Kidney (tissue), 14 donors: ENCODE results near the gene APMAP. TPM values are rescaled to one million over a fixed set of nuclear protein-coding genes. Genes with fewer than 3 reads are reported as not detected.

Experiments used
- DNase-seq, 5 donors: peaks; one replicate each; pipeline ENCODE4 v3.0.0-alpha.2; 2013 to 2020
- FAIRE-seq: peaks from 2 replicates; lab custom pipeline; 2012; peaks lifted over from hg19 to GRCh38; lab: Jason Lieb, UNC
- H3K27ac ChIP-seq, 2 donors: one replicate each; pipeline ENCODE4 v1.7.0; 2013; ENCODE audit warnings: low read depth in 2 of 2, low read length in 2 of 2, inconsistent platforms in 1 of 2
- H3K27me3 ChIP-seq: one replicate; pipeline ENCODE4 v1.7.1; 2013; ENCODE audit warnings: low read length, inconsistent platforms; ENCODE audit not compliant: control insufficient read depth, insufficient read depth
- H3K36me3 ChIP-seq, 3 donors: one replicate each; pipeline versions ENCODE4 v1.7.0 to v1.7.1; 2013; ENCODE audit warnings: low read length in 3 of 3, control low read depth in 1 of 3, inconsistent platforms in 1 of 3; ENCODE audit not compliant: insufficient read depth in 3 of 3, control insufficient read depth in 2 of 3
- H3K4me1 ChIP-seq, 3 donors: one replicate each; pipeline versions ENCODE4 v1.7.0 to v1.7.1; 2013; ENCODE audit warnings: low read length in 3 of 3, inconsistent platforms in 1 of 3, low read depth in 1 of 3; ENCODE audit not compliant: control insufficient read depth in 2 of 3, insufficient read depth in 2 of 3
- H3K4me3 ChIP-seq, 3 donors: one replicate each; pipeline versions ENCODE4 v1.7.0 to v1.8.1; 2013; ENCODE audit warnings: low read length in 3 of 3, control low read depth in 1 of 3, inconsistent platforms in 1 of 3
- H3K9ac ChIP-seq, 3 donors: one replicate each; pipeline versions ENCODE4 v1.7.0 to v1.7.1; 2013; ENCODE audit warnings: low read length in 3 of 3, control low read depth in 1 of 3, inconsistent platforms in 1 of 3
- H3K9me3 ChIP-seq, 3 donors: one replicate each; pipeline versions ENCODE4 v1.7.0 to v1.7.1; 2013; ENCODE audit warnings: low read length in 3 of 3, control low read depth in 1 of 3, inconsistent platforms in 1 of 3; ENCODE audit not compliant: control insufficient read depth in 2 of 3, insufficient read depth in 1 of 3
- intact Hi-C: fragments of 100-400 bp; cut with DNase I; formaldehyde crosslinking; loops from one replicate; pipeline ENCODE4 v1.11.1; 2022
- polyA plus RNA-seq: library from polyadenylated mRNA; stranded (reverse); fragments of 350-450 nt; fragmentation: Illumina TruSeq; extraction: RNeasy Lipid Tissue Mini Kit (QIAGEN cat#74804); gene quantifications from one replicate; pipeline ENCODE4 v1.2.3, GENCODE V29; 2014; ENCODE audit warnings: low read depth, low replicate concordance; ENCODE audit not compliant: insufficient read depth
- total RNA-seq: library from RNA; stranded (reverse); fragmentation: NEBNext Ultra II Directional; extraction: Animal tissue kit (Norgen Biotek cat#: 25700); gene quantifications from one replicate; pipeline ENCODE4 v1.2.1, GENCODE V29; 2021
- TF ChIP-seq, protein P1 (sequence below): IDR thresholded peaks from 3 replicates; pipeline ENCODE4 v1.5.1; 2012; ENCODE audit warnings: mild to moderate bottlenecking, moderate library complexity, borderline replicate concordance; ENCODE audit not compliant: insufficient read depth; ENCODE audit errors: extremely low read depth
- donor health status: control.
- donor health status: control.
- donor health status: control.
- donor health status: control.
- donor health status: control.
- donor health status: DM: yes; HTN: yes; CAD: no.
- donor health status: Normal renal cell carcinoma (clear cell type).

APMAP gene
- total and polyA plus RNA-seq, 2 donors from 2014 or later: 79.7 to 90.9 TPM

DNA sequence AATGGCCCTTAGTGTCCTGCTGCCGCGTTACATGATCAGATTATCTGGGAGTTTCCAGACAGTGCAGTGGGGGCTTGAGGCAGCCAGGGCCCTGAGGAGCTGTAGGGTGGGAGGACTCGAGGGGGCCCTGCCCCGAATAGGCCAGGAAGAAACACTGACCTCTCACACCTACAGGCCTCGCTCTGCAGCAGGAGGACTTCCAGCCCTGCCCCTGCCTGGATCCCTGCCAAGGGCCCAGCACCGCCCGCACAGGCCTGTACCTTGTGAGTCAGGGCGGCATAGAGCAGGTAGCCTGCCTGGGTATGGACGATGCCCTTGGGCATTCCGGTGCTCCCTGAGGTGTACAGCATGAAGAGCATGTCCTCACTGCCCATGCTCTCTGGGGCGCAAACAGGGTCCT is 30.1 kb upstream of the APMAP start:
- intact Hi-C loops: no loop called here
- no peaks in the 10 kb centered on the region for H3K9me3 ChIP-seq
- FAIRE-seq: no peak
- no peak overlapping the region for H3K9ac ChIP-seq
- TF ChIP-seq, protein P1, sequence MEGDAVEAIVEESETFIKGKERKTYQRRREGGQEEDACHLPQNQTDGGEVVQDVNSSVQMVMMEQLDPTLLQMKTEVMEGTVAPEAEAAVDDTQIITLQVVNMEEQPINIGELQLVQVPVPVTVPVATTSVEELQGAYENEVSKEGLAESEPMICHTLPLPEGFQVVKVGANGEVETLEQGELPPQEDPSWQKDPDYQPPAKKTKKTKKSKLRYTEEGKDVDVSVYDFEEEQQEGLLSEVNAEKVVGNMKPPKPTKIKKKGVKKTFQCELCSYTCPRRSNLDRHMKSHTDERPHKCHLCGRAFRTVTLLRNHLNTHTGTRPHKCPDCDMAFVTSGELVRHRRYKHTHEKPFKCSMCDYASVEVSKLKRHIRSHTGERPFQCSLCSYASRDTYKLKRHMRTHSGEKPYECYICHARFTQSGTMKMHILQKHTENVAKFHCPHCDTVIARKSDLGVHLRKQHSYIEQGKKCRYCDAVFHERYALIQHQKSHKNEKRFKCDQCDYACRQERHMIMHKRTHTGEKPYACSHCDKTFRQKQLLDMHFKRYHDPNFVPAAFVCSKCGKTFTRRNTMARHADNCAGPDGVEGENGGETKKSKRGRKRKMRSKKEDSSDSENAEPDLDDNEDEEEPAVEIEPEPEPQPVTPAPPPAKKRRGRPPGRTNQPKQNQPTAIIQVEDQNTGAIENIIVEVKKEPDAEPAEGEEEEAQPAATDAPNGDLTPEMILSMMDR: no peak
- H3K4me3 ChIP-seq: no peak overlapping the region
- peak in 3 of 5 donors; percentile 34 to 94 (median 37) for DNase-seq
- H3K36me3 ChIP-seq: peaks cover 0 to 45% (median 15%) of the 10 kb centered on the region in 3 donors
- no peaks in the 10 kb centered on the region for H3K27me3 ChIP-seq
- H3K27ac ChIP-seq: peak overlapping the region; percentile 49 to 62
- peaks cover 0 to 39% (median 17%) of the 10 kb centered on the region in 3 donors for H3K4me1 ChIP-seq

DNA sequence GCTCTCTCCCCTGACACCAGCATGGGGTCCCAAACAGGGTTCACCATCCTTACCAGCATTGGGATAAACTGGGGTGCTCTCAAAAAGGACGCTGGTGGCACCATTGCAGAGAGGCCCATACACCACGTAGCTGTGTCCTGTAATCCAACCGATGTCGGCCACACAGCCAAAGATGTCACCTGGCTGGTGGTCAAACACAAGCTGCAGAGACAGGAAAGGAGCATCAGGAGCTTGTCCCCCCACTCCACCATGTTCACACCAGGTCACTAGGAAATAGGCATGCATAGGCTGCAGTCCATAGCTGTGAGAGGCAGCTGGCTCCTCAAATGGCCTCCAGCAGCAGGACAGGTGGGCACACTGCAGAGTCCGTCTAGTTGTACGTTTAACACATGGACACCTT is 28.8 kb upstream of the APMAP start:
- Histone ChIP-seq H3K27me3 (no peaks in the 10 kb centered on the region), H3K9ac (no peak overlapping the region), H3K36me3 (peaks cover 0 to 56% (median 14%) of the 10 kb centered on the region in 3 donors), H3K4me1 (peaks cover 0 to 35% (median 18%) of the 10 kb centered on the region in 3 donors), H3K27ac (no peak overlapping the region), H3K9me3 (no peaks in the 10 kb centered on the region), H3K4me3 (no peak overlapping the region)
- TF ChIP-seq, protein P1: no peak
- peak in 1 of 5 donors; percentile 29 for DNase-seq
- intact Hi-C loops: no loop called here
- no peak for FAIRE-seq

DNA sequence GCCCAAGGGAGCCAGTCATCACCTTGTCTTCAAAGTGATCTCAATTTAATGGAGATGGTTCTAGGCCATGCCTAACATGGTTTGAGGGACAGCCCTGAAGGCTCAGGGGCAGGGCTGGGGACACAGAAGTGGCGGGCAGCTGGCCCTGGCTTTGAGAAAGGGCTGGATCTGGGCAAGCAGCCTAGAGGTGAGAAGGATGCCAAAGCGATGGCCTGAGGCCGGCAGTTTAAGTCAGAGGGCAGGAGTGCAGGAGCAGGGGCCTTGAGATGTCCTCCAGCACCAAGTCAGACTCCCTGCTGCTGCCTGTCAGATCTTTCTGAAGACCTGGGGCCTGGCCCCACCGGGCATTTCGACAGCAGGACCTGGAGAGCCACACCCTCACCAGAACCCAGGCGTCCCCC is 28.4 kb upstream of the APMAP start:
- Histone ChIP-seq H3K9me3 (no peaks in the 10 kb centered on the region), H3K4me3 (no peak overlapping the region), H3K9ac (no peak overlapping the region), H3K27ac (no peak overlapping the region), H3K27me3 (no peaks in the 10 kb centered on the region), H3K4me1 (peaks cover 0 to 31% (median 14%) of the 10 kb centered on the region in 3 donors), H3K36me3 (peaks cover 0 to 60% (median 17%) of the 10 kb centered on the region in 3 donors)
- TF ChIP-seq, protein P1: no peak
- no peak for FAIRE-seq
- intact Hi-C loops: no loop called here
- DNase-seq: peak in 2 of 5 donors; percentile 19 to 44

DNA sequence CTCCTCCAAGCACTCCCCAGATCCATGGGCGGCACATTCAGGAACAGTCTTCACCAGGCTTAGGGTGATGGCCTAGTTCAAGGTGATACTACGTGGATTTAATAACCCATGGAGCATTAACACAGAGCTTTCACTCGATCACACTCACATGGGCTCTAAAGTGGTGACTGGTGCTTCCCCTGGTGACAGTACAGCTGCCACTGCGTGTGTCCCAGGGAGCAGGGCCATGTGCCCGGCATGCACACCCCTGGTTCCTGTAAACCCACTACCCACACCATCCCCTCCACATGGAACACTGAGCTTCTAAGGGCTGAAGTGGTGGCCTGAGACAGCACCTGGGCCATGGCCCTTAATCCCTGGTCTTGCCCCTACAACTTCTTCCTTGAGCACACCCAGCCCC is 27.8 kb upstream of the APMAP start:
- TF ChIP-seq, protein P1: no peak
- Histone ChIP-seq H3K9ac (no peak overlapping the region), H3K27ac (no peak overlapping the region), H3K27me3 (no peaks in the 10 kb centered on the region), H3K9me3 (no peaks in the 10 kb centered on the region), H3K4me1 (peaks cover 0 to 25% (median 14%) of the 10 kb centered on the region in 3 donors), H3K4me3 (no peak overlapping the region), H3K36me3 (peaks cover 0 to 64% (median 21%) of the 10 kb centered on the region in 3 donors)
- DNase-seq (peak in 2 of 5 donors; percentile 13 to 36), FAIRE-seq (no peak)
- intact Hi-C loops: no loop called here
